SK-N-SH (cell line): ENCODE measurements around the gene OR2T29. TPM values are rescaled to one million over a fixed set of nuclear protein-coding genes. Genes with fewer than 3 reads are reported as not detected.

Source experiments
- CTCF ChIA-PET: fragments of 300-600, 350-600 bp; formaldehyde crosslinking; extraction: SDS; loops from one replicate; lab custom pipeline; 2021; lab: Yijun Ruan, JAX
- POLR2A ChIA-PET: fragments of 350-600 bp; sonication (Branson Sonifier 250); formaldehyde crosslinking; extraction: SDS; loops from one replicate; lab custom pipeline; 2020; ENCODE audit warnings: antibody characterized with exemption, inconsistent platforms; lab: Yijun Ruan, JAX
- DNase-seq: peaks from one replicate; pipeline ENCODE4 v3.0.0; 2012
- H2AFZ ChIP-seq: fragments of 200-600 bp; sonication (generic); 2 replicates; pipeline ENCODE4 v1.8.1; 2016; ENCODE audit warnings: antibody characterized with exemption, mild to moderate bottlenecking, low read depth
- H3F3A ChIP-seq: fragments of 200-600 bp; sonication (generic); replicated peaks from 2 replicates; pipeline ENCODE3; 2016; ENCODE audit warnings: antibody characterized with exemption, mild to moderate bottlenecking; ENCODE audit not compliant: insufficient read depth
- H3K27ac ChIP-seq, 2 experiments: fragments of 200-500 bp in 1 of 2; fragments of 200-600 bp in 1 of 2; sonication (Bioruptor generic) in 1 of 2; sonication (generic), shearing (Covaris generic) in 1 of 2; 2 replicates each; pipeline versions ENCODE4 v1.5.1 to v1.6.1; 2014 to 2016; ENCODE audit warnings: low read depth in 2 of 2, inconsistent platforms in 1 of 2, low read length in 1 of 2, mild to moderate bottlenecking in 1 of 2, mixed read lengths in 1 of 2
- H3K27me3 ChIP-seq: fragments of 200-600 bp; sonication (generic), shearing (Covaris generic); 2 replicates; pipeline ENCODE4 v1.6.1; 2016; ENCODE audit warnings: mixed run types; ENCODE audit not compliant: insufficient read depth
- H3K36me3 ChIP-seq, 2 experiments: fragments of 200-500 bp in 1 of 2; fragments of 200-600 bp in 1 of 2; sonication (Bioruptor generic) in 1 of 2; sonication (generic) in 1 of 2; replicated peaks in 1 of 2; 2 replicates each; pipeline versions ENCODE3 to v1.5.1; 2014 to 2016; ENCODE audit warnings: low read length in 1 of 2, mild to moderate bottlenecking in 1 of 2; ENCODE audit not compliant: insufficient read depth in 2 of 2, control insufficient read depth in 1 of 2
- H3K4me1 ChIP-seq, 2 experiments: fragments of 200-500 bp in 1 of 2; fragments of 200-600 bp in 1 of 2; sonication (Bioruptor generic) in 1 of 2; sonication (generic), shearing (Covaris generic) in 1 of 2; 2 replicates each; pipeline versions ENCODE4 v1.5.1 to v1.6.1; 2014 to 2016; ENCODE audit warnings: low read depth in 1 of 2, low read length in 1 of 2, mixed run types in 1 of 2; ENCODE audit not compliant: insufficient read depth in 2 of 2, control insufficient read depth in 1 of 2
- H3K4me2 ChIP-seq: fragments of 200-600 bp; sonication (generic), shearing (Covaris generic); 2 replicates; pipeline ENCODE4 v1.6.1; 2017; ENCODE audit warnings: mixed run types
- H3K4me3 ChIP-seq, 2 experiments: fragments of 200-500 bp in 1 of 2; fragments of 200-600 bp in 1 of 2; sonication (Bioruptor generic) in 1 of 2; sonication (generic), shearing (Covaris generic) in 1 of 2; 2 replicates each; pipeline versions ENCODE4 v1.5.1 to v1.8.1; 2014 to 2016; ENCODE audit warnings: low read depth in 2 of 2, inconsistent platforms in 1 of 2, low read length in 1 of 2, mild to moderate bottlenecking in 1 of 2, mixed read lengths in 1 of 2, moderate library complexity in 1 of 2
- H3K79me2 ChIP-seq: fragments of 200-600 bp; sonication (generic); 2 replicates; pipeline ENCODE4 v1.8.1; 2017; ENCODE audit warnings: mild to moderate bottlenecking; ENCODE audit not compliant: insufficient read depth
- H3K9ac ChIP-seq: fragments of 200-600 bp; sonication (generic); 2 replicates; pipeline ENCODE4 v1.6.1; 2017; ENCODE audit warnings: mixed run types
- H3K9me2 ChIP-seq: fragments of 200-600 bp; sonication (generic); 2 replicates; pipeline ENCODE4 v1.6.1; 2017; ENCODE audit warnings: mixed run types
- H3K9me3 ChIP-seq: fragments of 200-600 bp; sonication (generic); 2 replicates; pipeline ENCODE4 v1.6.1; 2017; ENCODE audit warnings: mixed run types, mild to moderate bottlenecking, moderate library complexity
- H4K20me1 ChIP-seq: fragments of 200-600 bp; sonication (generic); 2 replicates; pipeline ENCODE4 v1.6.1; 2017; ENCODE audit warnings: mild to moderate bottlenecking, mixed run types; ENCODE audit not compliant: insufficient read depth
- ELF1 ChIP-seq: IDR thresholded peaks from 2 replicates; pipeline ENCODE4 v1.4.0; 2012
- EZH2phosphoT487 ChIP-seq: fragments of 200-600 bp; sonication (generic); IDR thresholded peaks from 2 replicates; pipeline ENCODE4 v1.6.1; 2017; ENCODE audit warnings: low read depth, mixed run types, mild to moderate bottlenecking, antibody characterized with exemption, moderate library complexity, borderline replicate concordance
- FOSL2 ChIP-seq: IDR thresholded peaks from 2 replicates; pipeline ENCODE4 v1.4.0; 2012; ENCODE audit warnings: low read depth, mild to moderate bottlenecking, moderate library complexity, borderline replicate concordance
- FOXJ3 ChIP-seq: sonication (generic); formaldehyde crosslinking; IDR thresholded peaks from 2 replicates; pipeline ENCODE4 v1.5.1; 2020; ENCODE audit warnings: mild to moderate bottlenecking, missing genetic modification reagents
- GABPA ChIP-seq: IDR thresholded peaks from 2 replicates; pipeline ENCODE4 v1.4.0; 2012; ENCODE audit warnings: low read depth, mild to moderate bottlenecking
- GATA2 ChIP-seq: sonication (generic); formaldehyde crosslinking; IDR thresholded peaks from 2 replicates; pipeline ENCODE4 v1.5.0; 2020; ENCODE audit warnings: mild to moderate bottlenecking, missing genetic modification reagents
- MXI1 ChIP-seq: IDR thresholded peaks from 2 replicates; pipeline ENCODE4 v1.6.1; 2012; ENCODE audit warnings: mild to moderate bottlenecking, low read depth, low read length, improper control_type of control experiment
- NFIC ChIP-seq: IDR thresholded peaks from 2 replicates; pipeline ENCODE4 v1.4.0; 2012; ENCODE audit warnings: borderline replicate concordance
- NRF1 ChIP-seq: IDR thresholded peaks from 2 replicates; pipeline ENCODE4 v1.6.1; 2012; ENCODE audit warnings: low read depth, mild to moderate bottlenecking, low read length
- RCOR1 ChIP-seq: fragments of 150-350 bp; IDR thresholded peaks from 2 replicates; pipeline ENCODE4 v1.6.1; 2017; ENCODE audit warnings: antibody characterized with exemption, low read length
- RFX5 ChIP-seq: IDR thresholded peaks from 2 replicates; pipeline ENCODE4 v1.6.1; 2012; ENCODE audit warnings: mild to moderate bottlenecking, improper control_type of control experiment, low read length
- RXRA ChIP-seq: IDR thresholded peaks from 2 replicates; pipeline ENCODE4 v1.4.0; 2012; ENCODE audit warnings: low read depth, mild to moderate bottlenecking, borderline replicate concordance
- SIN3A ChIP-seq: IDR thresholded peaks from 2 replicates; pipeline ENCODE4 v1.6.1; 2012; ENCODE audit warnings: low read depth, mild to moderate bottlenecking, low read length, moderate library complexity, borderline replicate concordance
- SMC3 ChIP-seq: IDR thresholded peaks from 2 replicates; pipeline ENCODE4 v1.6.1; 2012; ENCODE audit warnings: low read depth, low read length, improper control_type of control experiment
- TAF1 ChIP-seq: IDR thresholded peaks from 2 replicates; pipeline ENCODE4 v1.6.1; 2012; ENCODE audit warnings: low read depth, mild to moderate bottlenecking, low read length, moderate library complexity, borderline replicate concordance
- TEAD4 ChIP-seq: IDR thresholded peaks from 2 replicates; pipeline ENCODE4 v1.4.0; 2012; ENCODE audit warnings: mild to moderate bottlenecking, borderline replicate concordance; ENCODE audit not compliant: insufficient read depth
- YY1 ChIP-seq: IDR thresholded peaks from 2 replicates; pipeline ENCODE4 v1.4.0; 2012; ENCODE audit warnings: low read depth, mild to moderate bottlenecking
- WGBS: methylation state at CpG from one replicate; pipeline ENCODE4 v1.1.6; 2017; ENCODE audit warnings: low lambda C conversion rate; 5-methylcytosine and 5-hydroxymethylcytosine counted together
- polyA plus RNA-seq, 3 experiments: library from polyadenylated mRNA; depleted of rRNA; stranded (reverse); fragments of >200 nt; gene quantifications; 2 replicates each; pipeline ENCODE4 v1.2.3, GENCODE V29; 2012
- TF ChIP-seq, protein P1 (sequence below): fragments of 150-350 bp; IDR thresholded peaks from 2 replicates; pipeline ENCODE4 v1.6.1; 2016; ENCODE audit warnings: mild to moderate bottlenecking, low read depth, low read length
- TF ChIP-seq, protein P2 (sequence below): IDR thresholded peaks from 2 replicates; pipeline ENCODE4; 2012
- TF ChIP-seq, protein P3 (sequence below): IDR thresholded peaks from 2 replicates; pipeline ENCODE4 v1.4.0; 2012; ENCODE audit warnings: low read depth

OR2T29 gene
- polyA plus RNA-seq, 1 of the 3 experiments (the other 2 are of a cell fraction), result not detected

DNA sequence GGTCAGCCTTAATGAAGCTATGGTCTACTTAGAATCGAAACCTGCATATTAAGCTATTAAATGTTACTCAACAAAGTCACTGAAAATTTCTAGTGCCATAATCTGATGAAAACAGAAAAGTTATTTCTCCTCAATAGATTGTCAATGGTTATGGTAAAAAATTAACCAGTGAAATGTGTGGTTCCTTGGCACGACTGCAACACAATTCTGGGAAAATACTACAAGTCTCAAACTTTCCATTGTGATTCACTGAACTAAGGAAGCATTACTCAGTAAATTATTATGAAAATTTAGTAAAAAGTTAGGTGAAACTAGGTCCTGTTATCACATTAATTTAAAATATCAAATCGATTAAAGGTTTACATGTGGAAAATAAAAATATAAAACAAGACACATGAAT is 47.7 kb upstream of the OR2T29 start:
- H3K27ac ChIP-seq, result no peak overlapping the region
- H3K9me3 ChIP-seq, result no peaks in the 10 kb centered on the region
- DNase-seq, result no peak
- TF ChIP-seq TAF1 (no peak), FOXJ3 (CRISPR knock-in tag) (no peak), YY1 (no peak), FOSL2 (no peak), EZH2phosphoT487 (no peak), GATA2 (CRISPR knock-in tag) (no peak), ELF1 (no peak), MXI1 (no peak), SIN3A (no peak), SMC3 (no peak), RFX5 (no peak), GABPA (no peak), RCOR1 (no peak), NFIC (no peak), TEAD4 (no peak), RXRA (no peak), NRF1 (no peak)
- TF ChIP-seq, protein P1, sequence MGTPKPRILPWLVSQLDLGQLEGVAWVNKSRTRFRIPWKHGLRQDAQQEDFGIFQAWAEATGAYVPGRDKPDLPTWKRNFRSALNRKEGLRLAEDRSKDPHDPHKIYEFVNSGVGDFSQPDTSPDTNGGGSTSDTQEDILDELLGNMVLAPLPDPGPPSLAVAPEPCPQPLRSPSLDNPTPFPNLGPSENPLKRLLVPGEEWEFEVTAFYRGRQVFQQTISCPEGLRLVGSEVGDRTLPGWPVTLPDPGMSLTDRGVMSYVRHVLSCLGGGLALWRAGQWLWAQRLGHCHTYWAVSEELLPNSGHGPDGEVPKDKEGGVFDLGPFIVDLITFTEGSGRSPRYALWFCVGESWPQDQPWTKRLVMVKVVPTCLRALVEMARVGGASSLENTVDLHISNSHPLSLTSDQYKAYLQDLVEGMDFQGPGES, result no peak
- TF ChIP-seq, protein P2, sequence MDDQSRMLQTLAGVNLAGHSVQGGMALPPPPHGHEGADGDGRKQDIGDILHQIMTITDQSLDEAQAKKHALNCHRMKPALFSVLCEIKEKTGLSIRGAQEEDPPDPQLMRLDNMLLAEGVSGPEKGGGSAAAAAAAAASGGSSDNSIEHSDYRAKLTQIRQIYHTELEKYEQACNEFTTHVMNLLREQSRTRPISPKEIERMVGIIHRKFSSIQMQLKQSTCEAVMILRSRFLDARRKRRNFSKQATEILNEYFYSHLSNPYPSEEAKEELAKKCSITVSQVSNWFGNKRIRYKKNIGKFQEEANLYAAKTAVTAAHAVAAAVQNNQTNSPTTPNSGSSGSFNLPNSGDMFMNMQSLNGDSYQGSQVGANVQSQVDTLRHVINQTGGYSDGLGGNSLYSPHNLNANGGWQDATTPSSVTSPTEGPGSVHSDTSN, result no peak
- TF ChIP-seq, protein P3, sequence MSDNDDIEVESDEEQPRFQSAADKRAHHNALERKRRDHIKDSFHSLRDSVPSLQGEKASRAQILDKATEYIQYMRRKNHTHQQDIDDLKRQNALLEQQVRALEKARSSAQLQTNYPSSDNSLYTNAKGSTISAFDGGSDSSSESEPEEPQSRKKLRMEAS, result no peak
- WGBS, result 2% methylated on average over 3 of the region's 3 CpGs
- no peak overlapping the region for H3K9ac ChIP-seq
- H3F3A ChIP-seq, result no peaks in the 10 kb centered on the region
- no peaks in the 10 kb centered on the region for H4K20me1 ChIP-seq
- ChIA-PET POLR2A (no interaction called here), CTCF (interaction anchor here (0.7 to 1.9 kb wide), 4 partner anchors 9 to 198 kb away, joined by 3 to 7 read pairs (median 6); no protein-coding TSS in a partner anchor)
- H3K4me1 ChIP-seq, result no peaks in the 10 kb centered on the region
- no peaks in the 10 kb centered on the region for H3K9me2 ChIP-seq
- H3K4me3 ChIP-seq, result no peak overlapping the region
- H2AFZ ChIP-seq, result no peak overlapping the region
- H3K36me3 ChIP-seq, result no peaks in the 10 kb centered on the region
- no peaks in the 10 kb centered on the region for H3K79me2 ChIP-seq
- no peak overlapping the region for H3K4me2 ChIP-seq
- H3K27me3 ChIP-seq, result peaks cover 9% of the 10 kb centered on the region; the same call in 1 of the 2 replicates
